ENCODE data around the gene AUTS2.

DNA sequence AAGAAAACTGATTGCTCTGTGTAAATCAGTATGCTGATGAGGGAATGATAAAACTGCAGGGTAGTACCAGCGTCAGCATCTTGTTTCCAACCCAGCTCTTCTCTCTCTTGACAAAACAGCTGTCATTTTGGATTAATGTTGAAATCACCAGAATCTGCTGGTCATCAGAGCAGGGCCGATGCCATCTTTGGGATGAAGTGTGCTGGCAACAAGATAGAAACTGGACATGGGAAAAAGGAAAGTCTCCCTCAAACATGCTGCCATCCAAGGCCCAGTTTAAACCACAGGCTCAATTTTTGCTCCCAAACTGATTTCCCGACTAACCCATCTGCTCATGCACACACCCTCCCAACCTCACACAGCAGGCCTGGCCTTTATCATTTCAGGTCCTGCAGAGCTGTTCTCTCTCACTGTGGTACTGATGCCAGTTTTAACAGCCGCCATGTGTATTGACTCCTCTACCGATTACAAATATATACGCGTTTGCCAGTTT is 285.2 kb downstream of the AUTS2 start:
- TF ChIP-seq, protein P1, sequence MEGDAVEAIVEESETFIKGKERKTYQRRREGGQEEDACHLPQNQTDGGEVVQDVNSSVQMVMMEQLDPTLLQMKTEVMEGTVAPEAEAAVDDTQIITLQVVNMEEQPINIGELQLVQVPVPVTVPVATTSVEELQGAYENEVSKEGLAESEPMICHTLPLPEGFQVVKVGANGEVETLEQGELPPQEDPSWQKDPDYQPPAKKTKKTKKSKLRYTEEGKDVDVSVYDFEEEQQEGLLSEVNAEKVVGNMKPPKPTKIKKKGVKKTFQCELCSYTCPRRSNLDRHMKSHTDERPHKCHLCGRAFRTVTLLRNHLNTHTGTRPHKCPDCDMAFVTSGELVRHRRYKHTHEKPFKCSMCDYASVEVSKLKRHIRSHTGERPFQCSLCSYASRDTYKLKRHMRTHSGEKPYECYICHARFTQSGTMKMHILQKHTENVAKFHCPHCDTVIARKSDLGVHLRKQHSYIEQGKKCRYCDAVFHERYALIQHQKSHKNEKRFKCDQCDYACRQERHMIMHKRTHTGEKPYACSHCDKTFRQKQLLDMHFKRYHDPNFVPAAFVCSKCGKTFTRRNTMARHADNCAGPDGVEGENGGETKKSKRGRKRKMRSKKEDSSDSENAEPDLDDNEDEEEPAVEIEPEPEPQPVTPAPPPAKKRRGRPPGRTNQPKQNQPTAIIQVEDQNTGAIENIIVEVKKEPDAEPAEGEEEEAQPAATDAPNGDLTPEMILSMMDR (conservative IDR thresholded peaks at IDR 0.05 in 1 of 2, IDR thresholded peaks at IDR 0.05 in 1 of 2; ENCODE audit: low read depth in 1 of 2, low read length in 2 of 2), result no peak
- no peak for TF ChIP-seq EZH2 (IDR thresholded peaks at IDR 0.05; ENCODE audit: low read length, missing control alignments)
